GM18519 (cell line): ENCODE data around the gene ATF7IP2.
"Not testable (repeated sequence)": the region's sequence is repeated elsewhere in the genome, so short reads cannot be mapped to it uniquely, and the experiment has no call there.

Experiments used
- ATAC-seq: cut with Tn5 transposase; IDR thresholded peaks from one replicate; pipeline ENCODE4 v1.9.1; 2021; ENCODE audit warnings: mild to moderate bottlenecking, moderate library complexity; ENCODE audit not compliant: unreplicated experiment, low FRiP score

ATF7IP2 gene

GRCh38 chr16:10371592-10371991 lies 14.3 kb upstream of the ATF7IP2 start:
- no peak for ATAC-seq

- ATAC-seq = no peak
Measured at GRCh38 chr16:10373556-10373955, 12.3 kb upstream of the ATF7IP2 start.

- ATAC-seq = no peak
Measured at GRCh38 chr16:10376229-10376628, 9.6 kb upstream of the ATF7IP2 start.

- no peak for ATAC-seq
Measured at GRCh38 chr16:10383626-10384025, 2.2 kb upstream of the ATF7IP2 start.

- no peak for ATAC-seq
Measured at GRCh38 chr16:10386517-10387100, 748 bp downstream of the ATF7IP2 start.

DNA sequence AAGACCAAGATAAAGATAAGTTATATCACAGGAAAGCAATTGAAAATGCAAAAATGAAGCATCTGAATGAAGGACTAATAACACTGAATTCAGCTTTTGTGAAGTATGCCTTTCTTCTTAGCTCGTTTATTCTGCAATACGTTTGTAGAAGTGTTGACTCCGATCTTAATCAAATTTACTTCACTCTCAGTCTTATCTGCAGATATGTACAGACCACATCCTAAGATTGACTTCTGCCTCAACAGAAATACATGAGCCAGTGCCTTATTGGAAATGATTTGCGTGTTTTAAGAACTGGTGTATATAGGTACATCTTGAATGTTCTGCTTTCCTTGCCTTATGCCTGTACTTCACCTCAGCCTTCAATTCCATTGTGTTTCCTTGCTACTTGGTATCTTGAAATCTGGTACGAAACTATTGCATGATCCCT lies 1.3 kb downstream of the ATF7IP2 start:
- ATAC-seq = no peak

DNA sequence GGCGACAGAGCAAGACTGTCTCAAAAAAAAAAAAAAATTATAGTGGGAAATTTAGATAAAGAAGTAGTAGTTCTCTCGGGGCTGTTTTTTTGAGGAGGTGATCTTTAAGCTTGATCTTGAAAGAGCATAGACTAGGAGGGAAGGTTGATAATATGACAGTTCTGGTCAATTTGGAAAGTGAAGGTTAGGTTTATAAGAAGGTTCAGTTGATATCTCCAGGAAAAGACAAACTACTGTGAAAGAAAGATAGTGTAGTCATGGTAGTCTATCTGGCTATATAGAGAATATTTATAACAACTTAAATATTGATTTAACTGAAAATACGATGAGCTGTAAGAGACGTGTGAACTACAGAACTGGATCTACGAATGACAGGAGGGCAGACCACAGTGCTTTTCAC lies 3.1 kb downstream of the ATF7IP2 start:
- ATAC-seq = no peak

- ATAC-seq = no peak
Measured at GRCh38 chr16:10390330-10390729, 4.5 kb downstream of the ATF7IP2 start.

- ATAC-seq = no peak
Measured at GRCh38 chr16:10390867-10391266, 5.0 kb downstream of the ATF7IP2 start.

DNA sequence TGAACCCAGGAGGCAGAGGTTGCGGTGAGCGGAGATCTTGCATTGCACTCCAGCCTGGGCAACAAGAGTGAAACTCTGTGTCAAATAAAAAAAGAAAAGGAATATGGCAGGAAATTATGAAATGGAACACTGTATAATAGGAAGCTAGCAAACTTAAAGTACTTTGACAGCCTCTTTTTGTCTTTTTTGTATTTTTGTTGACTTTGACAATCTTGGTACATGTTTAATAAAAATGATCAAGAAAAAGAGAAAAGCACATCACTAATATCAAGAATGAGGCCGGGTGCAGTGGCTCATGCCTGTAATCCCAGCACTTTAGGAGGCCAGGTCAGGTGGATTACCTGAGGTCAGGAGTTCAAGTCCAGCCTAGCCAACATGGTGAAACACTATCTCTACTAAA lies 5.5 kb downstream of the ATF7IP2 start:
- no peak for ATAC-seq

DNA sequence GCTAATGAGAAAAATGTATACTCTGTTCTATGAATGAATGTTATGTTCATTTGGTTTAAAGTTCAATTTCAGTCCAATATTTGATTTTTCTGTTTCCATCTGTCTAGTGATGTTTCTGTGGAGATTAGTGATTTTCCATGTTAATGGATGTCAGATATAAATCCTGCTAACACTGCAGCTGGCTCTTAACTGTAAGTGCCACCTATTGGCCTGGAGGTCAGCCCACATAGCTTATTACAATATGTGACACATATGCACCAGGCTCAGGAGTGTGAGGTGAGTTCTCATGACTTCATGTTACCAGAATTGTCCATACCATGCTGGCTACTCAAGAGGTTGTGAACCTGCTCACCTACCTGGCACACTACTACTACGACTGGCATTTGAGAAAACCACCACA lies 17.1 kb downstream of the ATF7IP2 start:
- no peak for ATAC-seq

- no peak for ATAC-seq
Measured at GRCh38 chr16:10405386-10405939, 19.6 kb downstream of the ATF7IP2 start.

- no peak for ATAC-seq
Measured at GRCh38 chr16:10408824-10409381, 23.0 kb downstream of the ATF7IP2 start.

- ATAC-seq = not testable (repeated sequence)
Measured at GRCh38 chr16:10409713-10410112, 23.9 kb downstream of the ATF7IP2 start.

- ATAC-seq = no peak
Measured at GRCh38 chr16:10410469-10410868, 24.6 kb downstream of the ATF7IP2 start.

- no peak for ATAC-seq
Measured at GRCh38 chr16:10412935-10413601, 27.2 kb downstream of the ATF7IP2 start.

- not testable (repeated sequence) for ATAC-seq
Measured at GRCh38 chr16:10418204-10418603, 32.3 kb downstream of the ATF7IP2 start.

- ATAC-seq = no peak
Measured at GRCh38 chr16:10419701-10420100, 33.8 kb downstream of the ATF7IP2 start.

GRCh38 chr16:10421596-10421995 lies 35.7 kb downstream of the ATF7IP2 start:
- no peak for ATAC-seq

GRCh38 chr16:10428433-10429168 lies 42.7 kb downstream of the ATF7IP2 start:
- ATAC-seq = no peak
